ENCODE measurements around the gene CPE.

Gene CPE

GRCh38 chr4:165347647-165348569 lies 30.9 kb upstream of the CPE start:
- Histone ChIP-seq H3K27me3 (ENCODE audit: control insufficient read depth, insufficient read depth, low read length) (no peaks in the 10 kb centered on the region), H3K27ac (ENCODE audit: low read length) (no peak overlapping the region)

GRCh38 chr4:165351359-165352130 lies 27.3 kb upstream of the CPE start:
- H3K27ac ChIP-seq (ENCODE audit: low read length) = no peak overlapping the region
- no peak overlapping the region for H3K4me3 ChIP-seq (ENCODE audit: low read length)
- no peaks in the 10 kb centered on the region for H3K36me3 ChIP-seq (ENCODE audit: control insufficient read depth, low read depth, low read length)
- H3K27me3 ChIP-seq (ENCODE audit: control insufficient read depth, insufficient read depth, low read length) = no peaks in the 10 kb centered on the region
- no peaks in the 10 kb centered on the region for H3K4me1 ChIP-seq (ENCODE audit: control insufficient read depth, low read depth, low read length)
- H3K9ac ChIP-seq (ENCODE audit: low read length) = no peak overlapping the region
- no peaks in the 10 kb centered on the region for H3K9me3 ChIP-seq (ENCODE audit: control insufficient read depth, low read depth, low read length)

More at GRCh38 chr4:165347647-165348569, 30.9 kb upstream of the CPE start:
- no peaks in the 10 kb centered on the region for H3K9me3 ChIP-seq (ENCODE audit: control insufficient read depth, low read depth, low read length)
- peaks cover 2% of the 10 kb centered on the region for H3K36me3 ChIP-seq (ENCODE audit: control insufficient read depth, low read depth, low read length)
- H3K4me3 ChIP-seq (ENCODE audit: low read length) = no peak overlapping the region
- H3K9ac ChIP-seq (ENCODE audit: low read length) = no peak overlapping the region
- H3K4me1 ChIP-seq (ENCODE audit: control insufficient read depth, low read depth, low read length) = no peaks in the 10 kb centered on the region

- H3K9me3 ChIP-seq (ENCODE audit: control insufficient read depth, low read depth, low read length) = no peaks in the 10 kb centered on the region
- no peak overlapping the region for H3K9ac ChIP-seq (ENCODE audit: low read length)
- no peaks in the 10 kb centered on the region for H3K4me1 ChIP-seq (ENCODE audit: control insufficient read depth, low read depth, low read length)
- H3K27me3 ChIP-seq (ENCODE audit: control insufficient read depth, insufficient read depth, low read length) = no peaks in the 10 kb centered on the region
- H3K36me3 ChIP-seq (ENCODE audit: control insufficient read depth, low read depth, low read length) = no peaks in the 10 kb centered on the region
- no peak overlapping the region for H3K4me3 ChIP-seq (ENCODE audit: low read length)
- H3K27ac ChIP-seq (ENCODE audit: low read length) = no peak overlapping the region
These were observed 22.9 kb upstream of the CPE start for GRCh38 chr4:165355900-165356300.

GRCh38 chr4:165359506-165359905 lies 19.3 kb upstream of the CPE start:
- no peaks in the 10 kb centered on the region for H3K27me3 ChIP-seq (ENCODE audit: control insufficient read depth, insufficient read depth, low read length)
- no peak overlapping the region for H3K4me3 ChIP-seq (ENCODE audit: low read length)

GRCh38 chr4:165360041-165360695 lies 18.6 kb upstream of the CPE start:
- H3K36me3 ChIP-seq (ENCODE audit: control insufficient read depth, low read depth, low read length) = no peaks in the 10 kb centered on the region
- no peak overlapping the region for H3K9ac ChIP-seq (ENCODE audit: low read length)
- no peak overlapping the region for H3K4me3 ChIP-seq (ENCODE audit: low read length)
- H3K27ac ChIP-seq (ENCODE audit: low read length) = no peak overlapping the region
- no peaks in the 10 kb centered on the region for H3K9me3 ChIP-seq (ENCODE audit: control insufficient read depth, low read depth, low read length)
- peaks cover 9% of the 10 kb centered on the region for H3K4me1 ChIP-seq (ENCODE audit: control insufficient read depth, low read depth, low read length)
- no peaks in the 10 kb centered on the region for H3K27me3 ChIP-seq (ENCODE audit: control insufficient read depth, insufficient read depth, low read length)

More at GRCh38 chr4:165359506-165359905, 19.3 kb upstream of the CPE start:
- H3K9me3 ChIP-seq (ENCODE audit: control insufficient read depth, low read depth, low read length) = no peaks in the 10 kb centered on the region
- no peak overlapping the region for H3K27ac ChIP-seq (ENCODE audit: low read length)
- no peaks in the 10 kb centered on the region for H3K36me3 ChIP-seq (ENCODE audit: control insufficient read depth, low read depth, low read length)
- H3K4me1 ChIP-seq (ENCODE audit: control insufficient read depth, low read depth, low read length) = peaks cover 4% of the 10 kb centered on the region
- H3K9ac ChIP-seq (ENCODE audit: low read length) = no peak overlapping the region

GRCh38 chr4:165360985-165361670 lies 17.7 kb upstream of the CPE start:
- H3K36me3 ChIP-seq (ENCODE audit: control insufficient read depth, low read depth, low read length) = no peaks in the 10 kb centered on the region
- H3K27ac ChIP-seq (ENCODE audit: low read length) = no peak overlapping the region
- H3K9ac ChIP-seq (ENCODE audit: low read length) = no peak overlapping the region
- H3K27me3 ChIP-seq (ENCODE audit: control insufficient read depth, insufficient read depth, low read length) = no peaks in the 10 kb centered on the region
- no peak overlapping the region for H3K4me3 ChIP-seq (ENCODE audit: low read length)
- peaks cover 9% of the 10 kb centered on the region for H3K4me1 ChIP-seq (ENCODE audit: control insufficient read depth, low read depth, low read length)
- H3K9me3 ChIP-seq (ENCODE audit: control insufficient read depth, low read depth, low read length) = no peaks in the 10 kb centered on the region

- H3K27ac ChIP-seq (ENCODE audit: low read length) = no peak overlapping the region
These were observed 17.0 kb upstream of the CPE start for GRCh38 chr4:165361810-165362209.

GRCh38 chr4:165364452-165365080 lies 14.2 kb upstream of the CPE start:
- Histone ChIP-seq H3K27me3 (ENCODE audit: control insufficient read depth, insufficient read depth, low read length) (no peaks in the 10 kb centered on the region), H3K4me1 (ENCODE audit: control insufficient read depth, low read depth, low read length) (peaks cover 15% of the 10 kb centered on the region), H3K9ac (ENCODE audit: low read length) (no peak overlapping the region), H3K27ac (ENCODE audit: low read length) (no peak overlapping the region), H3K36me3 (ENCODE audit: control insufficient read depth, low read depth, low read length) (no peaks in the 10 kb centered on the region), H3K4me3 (ENCODE audit: low read length) (no peak overlapping the region), H3K9me3 (ENCODE audit: control insufficient read depth, low read depth, low read length) (no peaks in the 10 kb centered on the region)

More at GRCh38 chr4:165361810-165362209, 17.0 kb upstream of the CPE start:
- Histone ChIP-seq H3K4me1 (ENCODE audit: control insufficient read depth, low read depth, low read length) (peaks cover 9% of the 10 kb centered on the region), H3K9me3 (ENCODE audit: control insufficient read depth, low read depth, low read length) (no peaks in the 10 kb centered on the region), H3K27me3 (ENCODE audit: control insufficient read depth, insufficient read depth, low read length) (no peaks in the 10 kb centered on the region), H3K4me3 (ENCODE audit: low read length) (no peak overlapping the region), H3K36me3 (ENCODE audit: control insufficient read depth, low read depth, low read length) (no peaks in the 10 kb centered on the region), H3K9ac (ENCODE audit: low read length) (no peak overlapping the region)

- Histone ChIP-seq H3K27me3 (ENCODE audit: control insufficient read depth, insufficient read depth, low read length) (no peaks in the 10 kb centered on the region), H3K4me1 (ENCODE audit: control insufficient read depth, low read depth, low read length) (peaks cover 15% of the 10 kb centered on the region), H3K9ac (ENCODE audit: low read length) (no peak overlapping the region), H3K4me3 (ENCODE audit: low read length) (no peak overlapping the region), H3K27ac (ENCODE audit: low read length) (no peak overlapping the region), H3K9me3 (ENCODE audit: control insufficient read depth, low read depth, low read length) (no peaks in the 10 kb centered on the region), H3K36me3 (ENCODE audit: control insufficient read depth, low read depth, low read length) (no peaks in the 10 kb centered on the region)
These were observed 11.8 kb upstream of the CPE start for GRCh38 chr4:165367040-165367439.

GRCh38 chr4:165368114-165368513 lies 10.7 kb upstream of the CPE start:
- H3K9me3 ChIP-seq (ENCODE audit: control insufficient read depth, low read depth, low read length) = no peaks in the 10 kb centered on the region
- H3K27me3 ChIP-seq (ENCODE audit: control insufficient read depth, insufficient read depth, low read length) = no peaks in the 10 kb centered on the region
- no peaks in the 10 kb centered on the region for H3K36me3 ChIP-seq (ENCODE audit: control insufficient read depth, low read depth, low read length)
- no peak overlapping the region for H3K27ac ChIP-seq (ENCODE audit: low read length)
- H3K4me1 ChIP-seq (ENCODE audit: control insufficient read depth, low read depth, low read length) = peaks cover 15% of the 10 kb centered on the region
- no peak overlapping the region for H3K4me3 ChIP-seq (ENCODE audit: low read length)
- no peak overlapping the region for H3K9ac ChIP-seq (ENCODE audit: low read length)

Data from iPS-18a (cell line).